Stimulated activated CD4-positive, alpha-beta T cell treated with anti-CD3 and anti-CD28 coated beads, TNF-alpha, amount 100 ng/mL, for 24 hours (primary cell): ENCODE results near the gene PML.

ENCODE experiments used
- DNase-seq, 3 experiments: peaks; one replicate each; pipeline ENCODE4 v3.0.0-alpha.2; 2020; ENCODE audit warnings: low read depth in 3 of 3

Gene PML

DNA sequence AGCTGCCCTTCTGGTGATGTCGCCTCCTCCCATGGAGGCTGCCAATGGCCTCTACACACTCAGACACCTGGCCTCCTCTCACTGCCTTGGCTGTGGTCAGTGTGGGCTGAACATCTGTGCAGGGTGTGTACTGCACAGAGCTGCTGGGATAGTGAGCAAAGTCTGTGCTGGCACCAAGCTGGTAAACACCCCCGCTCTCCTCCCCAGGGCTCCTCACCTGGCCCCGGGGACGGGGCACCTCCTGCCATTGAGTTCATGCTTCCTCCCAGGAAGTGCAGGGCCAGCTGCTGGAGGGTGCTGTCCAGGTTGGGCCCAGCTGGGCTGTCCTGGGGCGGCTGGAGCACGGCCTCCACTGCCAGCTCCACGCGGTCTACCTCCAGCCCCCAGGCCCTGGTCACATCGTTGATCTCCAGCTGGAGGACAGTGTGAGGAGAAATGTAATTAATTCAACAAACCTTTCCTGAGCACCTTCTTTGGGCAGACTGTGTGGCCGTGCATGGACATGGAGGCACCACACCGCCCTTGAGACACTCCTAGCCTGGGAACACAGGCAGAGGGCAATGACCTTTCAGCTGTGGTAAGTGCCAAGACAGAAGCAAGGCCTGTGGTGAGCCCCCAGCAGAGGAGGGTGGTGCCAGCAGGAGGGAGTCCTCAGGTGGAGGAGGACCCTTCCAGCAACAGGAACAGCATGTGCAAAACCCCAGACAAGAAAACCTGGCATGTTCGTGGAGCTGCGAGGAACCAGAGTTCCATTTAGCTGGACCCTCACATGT is 9.2 kb upstream of the PML start:
- DNase-seq = no peak

- DNase-seq = no peak
Measured at GRCh38 chr15:73986055-73986775, 8.3 kb upstream of the PML start.

DNA sequence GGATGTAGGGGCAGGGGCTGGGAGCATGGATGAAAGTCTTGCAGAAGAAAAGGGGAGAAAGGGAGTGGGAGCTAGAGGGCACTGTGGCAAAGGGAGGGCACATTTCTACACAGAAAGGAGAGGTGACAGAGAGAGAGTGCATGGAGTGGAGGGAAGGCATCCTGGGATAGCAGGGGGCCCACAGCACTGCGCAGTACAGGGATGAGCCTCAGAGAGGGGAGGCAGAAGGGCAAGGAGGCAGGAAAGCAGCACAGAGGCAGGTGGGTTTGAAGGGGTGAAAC is 7.8 kb upstream of the PML start:
- DNase-seq = no peak

GRCh38 chr15:73987250-73987649 is 7.3 kb upstream of the PML start:
- DNase-seq = no peak

GRCh38 chr15:73987681-73988444 is 6.7 kb upstream of the PML start:
- DNase-seq = no peak

- DNase-seq = no peak
Measured at GRCh38 chr15:73988445-73988969, 6.0 kb upstream of the PML start.

GRCh38 chr15:73989001-73989798 is 5.3 kb upstream of the PML start:
- DNase-seq = no peak

- no peak for DNase-seq
Measured at GRCh38 chr15:73990250-73991005, 4.1 kb upstream of the PML start.

GRCh38 chr15:73991260-73991659 is 3.3 kb upstream of the PML start:
- no peak for DNase-seq

GRCh38 chr15:73991726-73992593 is 2.6 kb upstream of the PML start, which contains the start of gene STOML1:
Gene STOML1, minus strand, starts transcription at chr15:73992295. Its CDS starts 72 bp downstream, at chr15:73992223.
- peak; percentile 92 to 96 (median 93) for DNase-seq

DNA sequence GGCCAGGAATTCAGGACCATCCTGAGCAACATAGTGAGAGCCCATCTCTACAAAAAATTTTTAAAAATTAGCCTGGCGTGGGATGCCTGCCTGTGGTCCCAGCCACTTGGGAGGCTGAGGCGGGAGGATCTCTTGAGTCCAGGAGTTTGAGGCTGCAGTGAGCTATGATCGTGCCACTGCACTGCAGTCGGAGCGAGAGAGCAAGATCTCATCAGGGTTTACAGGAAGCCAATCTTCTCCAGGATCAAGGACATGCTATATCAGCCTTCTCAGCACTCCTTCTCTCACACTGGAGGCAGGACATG is 2.0 kb upstream of the PML start:
- no peak for DNase-seq

- no peak for DNase-seq
Measured at GRCh38 chr15:73993211-73993994, 1.1 kb upstream of the PML start.

GRCh38 chr15:73994912-73995622 is 551 bp downstream of the PML start:
- DNase-seq = no peak

DNA sequence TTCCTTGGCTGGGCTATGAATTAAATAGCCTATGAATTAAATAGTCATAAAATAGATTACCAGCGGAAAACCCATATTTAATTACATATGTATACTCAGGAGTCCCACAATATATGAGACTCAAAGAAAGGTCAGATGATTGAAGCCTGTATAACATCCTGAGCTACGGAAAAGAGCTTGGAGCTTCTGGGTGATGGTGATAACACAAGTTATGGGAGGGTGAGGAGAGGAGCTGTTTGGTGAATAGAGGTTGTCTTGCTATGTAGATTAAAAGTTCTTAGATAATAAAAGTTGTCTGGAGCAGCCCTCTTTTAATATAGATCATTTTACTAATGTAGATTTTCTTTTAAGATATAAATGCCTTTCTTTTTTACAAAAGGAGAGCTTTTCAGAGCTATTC is 1.8 kb downstream of the PML start:
- no peak for DNase-seq

DNA sequence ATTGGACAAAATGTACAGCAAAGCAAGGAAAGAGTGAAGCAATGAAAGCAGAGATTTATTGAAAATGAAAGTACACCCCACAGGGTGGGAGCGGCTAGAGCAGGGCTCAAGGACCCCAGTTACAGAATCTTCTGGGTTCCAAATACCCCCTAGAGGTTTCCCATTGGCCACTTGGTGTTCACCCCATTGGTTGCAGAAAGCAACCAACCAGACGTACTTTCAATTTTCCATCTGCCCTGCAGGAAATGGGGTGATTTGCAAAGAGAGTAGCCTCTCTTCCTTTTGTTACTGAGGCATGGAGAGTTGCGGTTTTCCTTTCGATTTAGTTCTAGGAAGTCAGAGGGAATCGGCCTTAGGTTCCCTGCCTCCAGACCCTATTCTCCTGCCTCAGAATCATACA is 2.4 kb downstream of the PML start:
- DNase-seq = no peak

DNA sequence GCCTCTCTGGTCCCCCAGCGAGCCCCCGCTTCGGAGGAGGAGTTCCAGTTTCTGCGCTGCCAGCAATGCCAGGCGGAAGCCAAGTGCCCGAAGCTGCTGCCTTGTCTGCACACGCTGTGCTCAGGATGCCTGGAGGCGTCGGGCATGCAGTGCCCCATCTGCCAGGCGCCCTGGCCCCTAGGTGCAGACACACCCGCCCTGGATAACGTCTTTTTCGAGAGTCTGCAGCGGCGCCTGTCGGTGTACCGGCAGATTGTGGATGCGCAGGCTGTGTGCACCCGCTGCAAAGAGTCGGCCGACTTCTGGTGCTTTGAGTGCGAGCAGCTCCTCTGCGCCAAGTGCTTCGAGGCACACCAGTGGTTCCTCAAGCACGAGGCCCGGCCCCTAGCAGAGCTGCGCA is 3.5 kb downstream of the PML start:
- no peak for DNase-seq

- no peak for DNase-seq
Measured at GRCh38 chr15:74006774-74007639, 12.5 kb downstream of the PML start.
